Left kidney (tissue), 2 donors: ENCODE data around the gene UPK3A. TPM values are rescaled to one million over a fixed set of nuclear protein-coding genes. Genes with fewer than 3 reads are reported as not detected.
"Not testable (repeated sequence)": the region's sequence is repeated elsewhere in the genome, so short reads cannot be mapped to it uniquely, and the experiment has no call there.

Experiments
- DNase-seq: peaks from one replicate; pipeline ENCODE4 v3.0.0-alpha.2; 2013
- polyA plus RNA-seq: library from polyadenylated mRNA; unstranded; fragments of 120-200 nt; gene quantifications from one replicate; pipeline ENCODE4 v1.2.1, GENCODE V29; 2013; ENCODE audit not compliant: insufficient read length

UPK3A gene
- polyA plus RNA-seq, 1 donor = 1.5 TPM

DNA sequence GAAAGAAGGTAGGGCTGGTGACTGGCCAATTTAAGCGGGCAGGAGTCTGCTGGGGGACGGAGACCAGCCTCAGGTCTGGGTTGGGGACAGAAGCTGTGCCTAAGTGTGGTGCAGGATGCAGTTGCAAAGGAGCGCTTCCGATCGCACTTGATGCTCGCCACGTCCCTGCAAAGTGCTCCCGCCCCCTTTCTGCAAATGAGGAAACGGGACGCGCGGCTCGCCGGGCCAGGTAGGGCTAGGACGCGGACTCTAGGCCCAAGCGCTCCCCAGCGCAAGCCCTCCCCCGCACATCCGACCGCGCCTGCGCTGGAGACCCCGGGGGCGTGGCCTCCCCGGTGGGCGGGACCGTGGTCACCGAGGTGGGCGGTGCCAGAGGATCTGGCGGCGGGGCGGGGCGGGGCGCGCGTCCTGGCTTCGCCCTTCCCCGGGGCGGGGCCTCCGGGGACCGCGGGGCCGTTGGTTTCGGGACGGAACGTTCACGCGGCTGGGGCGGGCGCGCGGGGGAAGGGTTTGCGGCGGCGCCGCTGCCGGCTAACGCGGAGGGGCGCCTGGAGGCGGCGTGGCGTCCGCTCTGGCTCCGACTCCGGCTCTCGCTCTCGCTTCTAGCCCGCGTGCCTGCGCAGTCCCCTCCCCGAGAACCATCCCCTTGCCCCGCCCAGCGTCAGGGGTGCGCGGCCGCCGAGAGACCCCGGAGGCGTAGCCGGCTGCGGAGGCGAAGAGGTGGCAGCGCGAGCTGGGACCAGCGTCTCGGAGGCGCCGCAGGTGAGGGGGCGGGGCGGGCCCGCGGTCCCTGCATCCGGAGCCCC lies 24.9 kb downstream of the UPK3A start, which contains the start of gene FAM118A:
TSS of gene FAM118A (plus strand) at position 513 of the 806 bp plus-strand sequence. CDS start 12,446 bp downstream, outside the sequence.
- DNase-seq = peak; percentile 94

DNA sequence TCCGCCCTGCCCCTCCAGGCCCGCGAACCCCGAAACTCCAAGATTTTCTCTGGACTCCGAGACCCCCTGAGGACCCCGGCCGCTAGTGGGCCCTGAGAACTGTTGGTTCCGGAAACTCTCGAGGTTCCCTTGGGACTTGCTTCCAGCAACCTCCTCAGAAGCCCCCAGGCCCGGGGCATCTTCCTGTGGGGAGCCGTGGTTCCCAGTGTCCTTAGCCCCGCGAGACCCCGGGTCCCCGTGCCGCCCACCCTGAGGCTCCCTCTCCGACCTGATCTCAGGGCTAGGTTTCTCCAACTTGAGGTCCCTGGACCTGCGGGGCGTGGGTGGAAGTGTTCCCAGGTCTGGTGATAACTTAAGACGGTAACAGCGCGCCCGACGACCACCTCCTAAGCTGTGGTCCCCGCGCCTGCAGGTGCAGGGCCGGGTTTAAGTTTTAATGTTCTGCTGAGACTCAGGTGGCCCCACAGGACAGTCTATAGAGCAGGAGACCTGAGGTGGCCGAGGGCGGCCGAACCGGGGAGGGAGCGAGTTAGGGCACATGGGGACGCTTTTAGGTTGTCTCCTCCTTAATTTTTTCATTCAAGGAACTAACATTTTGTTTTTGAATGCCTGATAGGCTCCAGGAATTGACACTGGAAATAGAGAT lies 25.7 kb downstream of the UPK3A start:
- no peak for DNase-seq

DNA sequence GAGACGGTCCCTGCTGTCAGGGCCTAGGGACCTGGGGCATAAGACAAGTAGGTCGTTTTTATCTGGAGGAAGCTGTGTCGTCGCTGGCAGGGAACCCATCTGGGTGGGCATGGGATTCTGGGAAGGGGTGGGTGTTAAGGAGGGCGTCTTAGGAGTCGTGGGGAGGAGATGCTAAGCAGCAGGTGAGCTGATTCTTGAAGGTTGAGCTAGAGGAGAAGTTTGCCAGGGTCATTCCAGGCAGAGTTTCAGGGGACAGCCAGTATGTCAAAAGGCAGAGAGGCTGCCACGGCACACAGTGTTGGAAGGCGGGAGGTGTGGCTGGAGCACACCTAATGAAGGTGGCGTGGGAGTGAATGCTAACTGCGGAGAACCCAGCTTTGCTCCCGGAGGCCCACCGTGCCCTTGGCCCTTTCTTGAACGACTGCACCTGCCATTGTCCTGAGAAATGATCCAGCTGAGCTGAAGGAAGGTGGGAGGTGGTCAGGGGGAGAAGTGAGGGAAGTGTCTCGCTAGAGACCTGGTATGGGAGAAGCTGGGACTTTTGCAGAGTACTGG lies 26.3 kb downstream of the UPK3A start:
- DNase-seq = no peak

DNA sequence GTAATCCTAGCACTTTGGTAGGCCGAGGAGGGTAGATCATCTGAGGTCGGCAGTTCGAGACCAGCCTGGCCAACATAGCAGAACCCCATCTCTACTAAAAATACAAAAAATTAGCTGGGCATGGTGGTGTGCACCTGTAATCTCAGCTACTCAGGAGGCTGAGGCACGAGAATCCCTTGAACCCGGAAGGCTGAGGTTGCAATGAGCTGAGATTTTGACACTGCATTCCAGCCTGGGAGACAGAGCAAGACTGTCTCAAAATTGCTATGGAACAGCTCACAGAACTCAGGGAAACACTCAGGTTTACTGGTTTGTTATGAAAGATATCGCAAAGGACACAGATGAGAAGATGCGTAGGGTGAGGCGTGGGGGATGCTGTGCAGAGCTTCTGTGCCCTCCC lies 27.7 kb downstream of the UPK3A start:
- DNase-seq = no peak

DNA sequence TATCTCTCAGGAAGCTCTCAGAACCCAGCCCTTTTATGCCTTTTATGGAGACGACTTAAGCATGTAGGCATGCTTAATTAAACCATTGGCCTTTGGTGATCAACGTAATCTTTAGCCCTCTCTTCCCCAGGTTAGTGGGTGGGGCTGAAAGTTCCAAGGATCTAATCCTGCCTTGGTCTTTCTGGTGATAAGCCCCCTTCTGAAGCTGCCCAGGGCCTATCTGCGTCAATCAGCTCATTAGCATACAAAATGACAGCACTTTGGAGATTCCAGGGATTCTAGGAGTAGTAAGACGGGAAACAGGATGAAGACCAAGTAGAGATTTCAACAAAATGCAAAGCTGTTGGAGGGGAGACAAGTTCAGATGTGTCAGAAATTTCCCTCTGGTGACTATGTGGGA lies 28.1 kb downstream of the UPK3A start:
- no peak for DNase-seq

DNA sequence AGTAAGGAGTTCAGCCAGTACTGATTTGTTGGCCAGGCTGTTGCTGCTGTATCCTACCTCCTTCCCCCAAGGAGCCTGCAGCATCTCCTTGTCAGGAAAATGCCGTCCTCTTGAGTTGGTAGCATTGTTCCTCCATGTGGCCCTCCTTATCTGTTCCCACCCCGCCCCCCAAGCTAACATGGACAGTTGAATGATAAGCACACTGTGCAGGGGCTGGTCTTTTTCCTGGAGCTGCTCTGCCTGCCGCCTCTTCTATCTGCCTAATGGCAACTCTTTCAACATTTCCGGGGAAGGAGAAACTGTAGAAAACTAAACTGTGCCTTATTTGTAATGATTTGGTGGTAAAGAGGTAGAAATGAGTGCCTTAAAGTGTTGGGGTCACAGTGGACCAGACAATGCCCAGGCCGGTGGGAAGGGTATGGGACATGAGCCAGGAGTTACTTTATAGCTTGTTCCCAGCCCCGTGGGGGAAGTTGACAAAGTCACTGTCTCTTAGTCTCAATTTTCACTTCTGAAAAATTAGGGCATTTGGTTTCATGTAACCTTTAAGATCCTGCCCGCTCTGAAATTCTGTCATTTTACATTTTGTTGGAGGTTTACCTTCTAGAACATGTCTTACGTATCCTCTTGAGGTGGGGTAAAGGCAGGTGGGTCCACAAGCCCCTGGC lies 29.4 kb downstream of the UPK3A start:
- DNase-seq = no peak

DNA sequence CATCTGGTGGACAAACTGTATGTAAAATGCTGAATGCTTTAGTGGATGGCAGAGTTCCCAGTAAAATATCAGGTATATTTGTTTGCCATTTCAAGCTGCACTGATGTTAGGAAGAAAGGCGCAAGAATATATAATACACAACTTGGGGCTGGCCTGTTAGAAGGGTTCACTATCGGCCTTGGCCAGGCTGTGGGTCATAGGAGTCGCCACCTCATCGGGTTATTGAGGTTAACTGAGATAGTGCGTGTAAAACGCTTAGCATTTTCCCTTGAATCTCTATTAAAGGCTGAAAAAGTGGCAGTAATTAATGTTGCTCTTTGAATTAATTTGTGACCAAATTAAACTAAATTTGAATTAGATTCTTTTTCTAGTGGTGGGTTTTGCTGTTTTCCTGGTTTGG lies 30.0 kb downstream of the UPK3A start:
- DNase-seq = no peak

DNA sequence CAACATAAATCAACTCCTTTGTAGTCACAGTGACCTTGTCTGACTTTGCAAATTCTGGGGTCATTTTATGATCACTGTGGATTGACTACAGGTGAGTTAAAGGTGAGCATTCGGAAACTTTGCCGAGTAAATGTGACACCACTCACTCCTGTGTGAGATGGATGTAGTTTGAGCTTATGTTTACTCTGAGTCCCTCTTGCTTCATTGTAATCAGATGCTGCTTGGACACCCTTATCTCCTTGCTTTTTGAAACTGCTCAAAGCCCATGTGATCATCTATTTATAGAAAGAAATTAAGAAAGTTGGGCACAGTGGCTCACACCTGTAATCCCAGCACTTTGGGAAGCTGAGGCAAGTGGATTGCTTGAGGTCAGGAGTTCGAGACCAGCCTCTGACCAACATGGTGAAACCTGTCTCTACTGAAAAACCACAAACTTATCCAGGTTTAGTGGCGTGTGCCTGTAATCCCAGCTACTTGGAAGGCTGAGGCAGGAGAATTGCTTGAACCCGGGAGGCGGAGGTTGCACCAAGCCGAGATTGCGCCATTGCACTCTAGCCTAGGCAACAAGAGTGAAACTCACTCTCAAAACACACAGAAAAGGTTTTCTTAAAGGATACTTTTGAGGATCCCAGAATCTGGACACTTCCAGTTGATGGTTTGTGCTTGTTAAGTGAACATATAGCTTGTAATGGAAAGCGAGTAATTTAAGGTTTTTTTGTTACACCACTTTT lies 32.2 kb downstream of the UPK3A start:
- DNase-seq = no peak

DNA sequence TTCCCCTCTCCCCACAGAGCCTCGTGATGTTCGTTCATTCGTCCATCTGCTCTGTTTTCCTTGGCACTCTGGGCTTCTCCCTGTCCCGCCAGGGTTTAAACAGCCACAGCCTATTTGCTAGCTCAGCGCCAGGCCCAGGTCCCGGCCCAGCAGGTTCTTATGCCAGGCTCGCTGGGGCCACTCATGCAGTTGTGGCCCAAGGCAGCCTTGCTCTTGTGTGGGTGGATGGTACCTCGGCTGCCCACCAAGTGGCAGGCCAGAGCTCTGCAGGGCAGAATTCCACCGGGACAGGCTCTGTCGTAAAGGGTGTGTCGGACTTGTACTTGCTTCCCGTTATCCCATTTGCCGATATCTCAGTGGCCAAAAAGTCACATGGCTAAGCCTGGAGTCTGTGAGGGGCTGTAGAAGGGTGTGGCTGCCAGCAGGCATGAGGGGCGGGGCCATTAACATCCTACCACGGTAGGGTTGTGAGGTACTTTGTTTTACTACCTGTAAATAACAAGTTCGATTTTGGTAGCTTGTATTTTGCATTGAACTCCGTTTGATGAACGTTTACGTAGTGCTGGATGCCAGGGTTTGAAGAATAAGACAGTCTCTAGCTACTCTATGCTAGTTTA lies 32.9 kb downstream of the UPK3A start:
- no peak for DNase-seq

DNA sequence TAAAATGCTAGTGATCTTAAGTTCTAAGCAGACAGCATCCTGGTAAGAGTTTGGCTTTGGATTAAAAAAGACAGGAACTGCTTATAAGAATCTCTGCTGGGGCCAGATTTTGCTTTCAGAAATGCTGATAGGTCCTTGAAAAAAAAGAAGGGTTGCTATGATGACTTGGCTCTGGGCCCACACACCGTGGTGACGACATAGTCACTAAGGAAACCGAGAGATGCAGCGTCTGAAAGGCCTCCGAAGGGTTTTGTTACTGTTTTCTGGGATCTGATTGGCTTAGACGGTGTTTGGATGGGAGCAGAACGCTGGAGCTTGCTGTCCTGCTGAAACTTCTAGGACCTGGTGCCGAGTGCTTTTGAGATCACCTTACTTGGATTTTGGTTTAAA lies 33.4 kb downstream of the UPK3A start:
- peak; percentile 81 for DNase-seq

DNA sequence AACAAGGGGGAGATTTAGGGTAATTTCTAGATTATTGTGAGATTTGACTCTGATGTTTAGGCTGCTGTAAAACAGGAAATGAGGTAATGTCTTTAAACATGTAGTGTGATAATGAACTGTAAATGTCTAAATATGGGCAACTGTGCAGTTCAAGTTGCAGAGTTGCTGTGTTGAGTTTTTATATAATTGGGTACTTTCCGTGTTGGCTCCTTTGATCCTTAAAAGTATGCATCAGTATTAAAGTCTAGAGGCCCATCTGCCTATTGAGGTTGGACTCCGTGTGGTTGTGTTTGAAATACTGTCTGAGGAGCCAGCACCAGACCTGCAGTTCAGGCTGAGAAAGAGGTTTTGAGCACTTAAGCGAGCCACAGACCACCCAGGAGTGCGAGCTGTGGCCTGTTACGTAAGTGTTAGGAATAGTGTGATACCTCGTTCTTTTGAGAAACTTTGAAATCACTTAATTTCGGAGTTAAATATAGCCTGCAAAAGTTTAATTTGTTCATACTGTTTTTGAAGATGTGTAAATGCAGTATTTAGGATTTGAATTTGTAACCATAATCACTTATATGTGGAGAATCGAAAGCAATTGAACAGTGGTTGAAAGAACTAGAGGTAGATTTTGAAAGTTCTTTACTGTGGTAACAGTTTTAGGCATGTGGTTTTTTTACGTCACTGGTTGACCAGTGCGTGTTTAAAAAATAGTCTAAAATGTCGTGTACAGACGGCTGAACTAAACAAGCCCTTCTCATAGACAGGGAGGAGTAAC lies 34.0 kb downstream of the UPK3A start:
- DNase-seq = no peak

DNA sequence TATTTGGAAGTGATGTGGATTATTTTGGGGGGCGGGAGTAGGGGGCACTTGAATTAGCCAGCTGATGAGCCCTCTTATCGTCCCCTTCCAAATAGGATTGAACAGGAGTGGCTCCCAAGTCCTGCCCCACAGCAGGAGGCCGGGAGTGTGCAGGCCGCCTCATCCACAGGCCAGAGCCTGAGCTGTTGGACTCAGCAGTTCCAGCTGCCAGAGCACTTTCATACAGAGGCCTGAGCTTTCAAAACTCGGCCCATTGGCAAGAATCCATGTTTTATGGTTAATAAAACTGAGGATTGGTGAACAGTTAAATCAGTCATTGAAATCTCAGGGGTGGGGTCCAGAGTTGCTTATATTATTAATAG lies 34.6 kb downstream of the UPK3A start:
- DNase-seq = no peak

DNA sequence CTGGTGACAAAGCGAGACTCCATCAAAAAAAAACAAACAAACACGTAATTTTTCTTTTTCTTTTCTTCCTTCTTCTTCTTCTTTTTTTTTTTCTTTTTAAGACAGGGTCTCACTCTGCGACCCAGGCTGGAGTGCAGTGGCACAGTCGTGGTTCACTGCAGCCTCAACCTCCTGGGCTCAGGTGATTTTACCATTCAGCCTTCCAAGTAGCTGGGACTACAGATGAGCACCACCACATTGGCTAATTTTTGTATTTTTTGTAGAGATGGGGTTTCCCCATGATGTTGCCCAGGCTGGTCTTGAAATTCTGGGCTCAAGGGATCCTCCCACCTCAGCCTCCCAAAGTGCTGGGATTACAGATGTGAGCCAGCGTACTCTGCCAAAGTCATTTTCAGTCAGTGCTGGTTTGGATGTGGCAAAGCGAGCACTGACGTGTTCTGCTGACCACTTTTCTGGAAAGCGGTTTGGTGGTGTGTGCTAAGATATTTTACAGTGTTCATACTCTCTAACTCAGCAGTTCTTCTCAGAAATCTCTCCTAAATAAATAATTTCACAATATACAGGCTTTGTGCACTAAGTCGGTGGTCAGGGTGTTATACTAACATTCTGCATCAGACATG lies 35.7 kb downstream of the UPK3A start:
- DNase-seq = no peak

DNA sequence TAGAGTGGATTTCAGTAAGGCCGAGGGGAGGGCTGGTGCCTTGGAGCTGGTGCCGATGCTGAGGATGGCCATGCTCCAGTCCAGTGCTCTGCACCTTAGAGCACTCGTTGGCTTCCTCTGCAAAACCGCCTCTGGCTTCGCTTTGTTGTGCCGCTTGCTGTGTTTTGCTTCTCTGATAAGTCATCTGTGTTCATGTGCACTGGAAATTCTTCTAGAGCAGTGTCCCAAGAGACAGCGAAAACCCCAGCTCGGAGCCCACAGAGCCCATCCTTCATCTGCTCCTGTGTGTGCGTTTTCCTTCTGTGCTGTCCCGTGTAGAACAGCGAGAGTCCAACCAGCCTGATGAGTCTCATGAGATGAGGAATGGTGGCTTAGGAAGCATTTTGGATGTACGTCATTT lies 37.1 kb downstream of the UPK3A start:
- no peak for DNase-seq

DNA sequence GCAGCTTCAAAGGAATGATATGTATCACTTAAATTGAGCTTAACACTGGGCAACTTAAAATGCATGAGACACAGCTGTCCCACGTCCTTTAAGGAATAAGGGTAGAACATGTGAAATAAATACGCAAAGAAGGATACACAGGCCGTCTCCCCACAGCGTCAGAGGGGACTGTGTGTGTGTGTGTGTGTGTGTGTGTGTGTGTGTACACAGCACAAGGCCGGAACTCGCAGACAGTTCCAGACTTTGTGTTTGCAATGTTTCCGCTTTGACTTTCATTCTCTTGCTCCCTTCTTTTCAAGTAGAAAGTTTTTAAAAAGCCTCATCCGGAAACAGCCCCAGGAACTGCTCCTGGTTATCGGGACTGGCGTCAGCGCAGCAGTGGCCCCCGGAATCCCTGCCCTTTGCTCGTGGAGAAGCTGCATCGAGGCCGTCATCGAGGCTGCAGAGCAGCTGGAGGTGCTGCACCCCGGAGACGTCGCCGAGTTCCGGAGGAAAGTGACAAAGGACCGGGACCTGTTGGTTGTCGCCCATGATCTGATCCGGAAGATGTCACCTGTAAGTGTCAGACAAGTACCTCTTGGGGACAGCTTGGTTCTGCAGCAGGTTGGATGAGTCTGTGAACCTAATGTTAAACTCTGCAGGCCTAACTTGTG lies 38.2 kb downstream of the UPK3A start:
- DNase-seq = no peak

DNA sequence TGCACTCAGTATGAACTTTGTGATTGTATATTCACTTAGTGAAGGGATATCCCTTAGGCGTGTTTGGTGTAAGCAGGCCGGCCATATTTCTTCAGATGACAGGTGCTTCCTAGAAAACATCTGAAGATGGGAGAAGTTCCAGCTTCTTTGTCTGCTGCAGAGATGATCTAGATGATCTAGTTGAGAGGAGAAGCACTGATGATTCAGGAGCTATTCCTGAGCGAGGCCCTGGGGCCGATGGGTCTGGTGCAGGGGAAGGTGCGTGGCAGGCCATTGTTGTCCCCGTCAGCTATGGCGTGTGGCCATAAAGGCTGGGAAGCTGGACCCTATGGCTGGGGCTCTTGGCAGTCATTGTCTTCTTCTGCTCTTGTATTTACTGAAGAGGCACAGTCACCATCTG lies 38.9 kb downstream of the UPK3A start:
- no peak for DNase-seq

DNA sequence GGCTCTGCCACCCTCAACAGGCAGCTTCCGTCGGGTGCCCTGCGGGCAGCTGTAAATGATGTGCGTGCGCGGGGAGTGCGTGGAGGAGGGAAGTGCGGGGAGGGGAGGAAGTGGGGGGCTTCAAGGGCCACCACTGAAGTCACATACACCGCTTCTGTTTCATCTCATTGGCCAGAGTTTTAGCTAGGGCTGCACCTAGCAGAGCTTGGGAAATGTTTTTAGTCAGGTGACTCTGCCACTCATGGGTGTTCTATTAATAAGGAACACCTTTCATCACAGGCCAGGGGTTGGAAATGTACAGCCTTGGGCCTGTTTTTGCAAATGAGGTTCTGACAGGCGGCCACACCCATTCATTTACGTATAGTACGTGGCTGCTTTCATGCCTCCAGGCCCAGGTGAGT lies 39.6 kb downstream of the UPK3A start:
- no peak for DNase-seq

DNA sequence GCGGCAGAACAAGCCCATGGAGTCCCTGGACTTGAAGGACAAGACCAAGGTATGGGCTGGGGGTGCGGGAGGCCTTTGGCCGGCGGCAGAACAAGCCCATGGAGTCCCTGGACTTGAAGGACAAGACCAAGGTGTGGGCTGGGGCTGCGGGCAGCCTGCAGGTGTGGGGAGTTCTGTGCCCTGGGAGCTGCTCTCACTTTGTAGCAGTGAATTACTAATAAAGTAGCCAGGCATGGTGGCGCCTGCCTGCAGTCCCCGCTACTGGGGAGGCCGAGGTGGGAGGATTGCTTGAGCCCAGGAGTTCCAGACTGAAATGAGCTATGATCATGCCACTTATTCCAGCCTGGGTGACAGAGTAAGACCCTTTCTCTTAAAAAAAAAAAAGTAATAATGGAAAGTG lies 43.5 kb downstream of the UPK3A start:
- DNase-seq = not testable (repeated sequence)

DNA sequence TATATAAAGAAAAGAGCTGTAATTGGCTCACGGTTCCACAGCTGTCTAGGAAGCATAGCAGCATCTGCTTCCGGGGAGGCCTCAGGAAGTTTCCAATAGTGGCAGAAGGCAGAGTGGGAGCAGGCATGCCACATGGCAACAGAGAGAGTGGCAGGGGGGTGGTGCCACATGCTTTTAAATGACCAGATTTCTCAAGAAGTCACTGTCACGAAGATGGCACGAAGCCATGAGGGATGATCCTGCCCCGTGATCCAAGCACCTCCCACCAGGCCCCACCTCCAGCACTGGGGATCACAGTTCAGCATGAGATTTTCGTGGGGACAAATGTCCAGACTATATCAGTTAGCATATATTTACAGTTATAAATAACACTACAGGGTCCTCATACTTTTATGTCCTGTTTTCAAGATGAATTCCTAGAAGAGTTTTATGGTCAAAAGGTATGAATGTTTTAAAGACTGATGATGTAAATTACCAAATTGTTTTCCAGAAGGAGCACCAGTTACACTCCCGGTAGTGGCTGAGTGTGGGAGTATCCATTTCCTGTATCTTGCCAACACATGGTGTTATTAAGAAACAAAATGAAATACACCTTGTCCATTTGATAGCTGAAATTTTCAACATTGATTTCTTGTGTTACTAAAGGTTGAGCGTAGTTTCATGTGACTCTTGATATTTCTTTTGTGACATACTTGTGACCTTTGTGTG lies 44.2 kb downstream of the UPK3A start:
- DNase-seq = no peak
